CMK (cell line): ENCODE results near the gene SUOX.
"Not testable (repeated sequence)": the region's sequence is repeated elsewhere in the genome, so short reads cannot be mapped to it uniquely, and the experiment has no call there.

ENCODE experiments used
- DNase-seq: peaks from one replicate; pipeline ENCODE4 v3.0.0-alpha.2; 2010; ENCODE audit warnings: low read depth

Gene SUOX

DNA sequence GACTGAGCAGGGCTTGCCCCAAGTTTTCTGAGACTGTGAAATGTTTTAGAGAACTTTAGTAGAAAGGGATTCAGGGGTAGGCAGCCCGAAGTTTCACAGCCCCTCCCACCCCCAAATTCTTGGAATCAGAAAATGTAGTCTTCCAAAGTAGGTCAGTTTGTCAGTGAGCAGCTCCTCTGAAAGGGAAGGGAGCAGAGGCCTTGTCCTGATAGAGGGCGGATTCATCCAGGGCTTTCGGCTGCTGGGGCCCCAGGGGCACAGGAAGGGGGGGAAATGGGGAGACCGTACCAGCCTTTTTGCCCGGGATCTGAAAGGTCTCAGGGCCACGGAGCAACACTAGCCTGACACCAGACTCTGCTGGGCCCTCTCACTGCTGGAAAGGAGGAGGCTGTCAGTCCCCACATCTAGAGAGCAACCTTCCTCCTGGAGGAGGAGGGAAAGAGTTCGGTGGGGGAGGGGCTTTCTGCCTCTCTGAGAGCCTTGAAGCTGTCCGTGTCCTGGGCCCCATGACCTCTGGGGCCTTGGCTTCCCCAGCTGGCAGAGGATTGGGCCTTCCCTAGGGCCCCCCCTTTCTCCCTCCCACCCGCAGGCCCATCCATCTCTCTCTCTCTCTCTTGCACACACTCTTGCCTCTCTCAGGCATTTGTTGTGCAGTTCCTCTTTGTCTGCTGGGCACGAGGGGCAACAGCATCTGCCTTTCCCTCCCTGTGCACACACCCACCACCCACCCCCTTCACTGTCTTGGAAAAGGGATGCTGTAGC is 23.5 kb downstream of the SUOX start, which contains the start of gene IKZF4:
TSS of gene IKZF4 (plus strand) at position 621 of the 762 bp plus-strand sequence. CDS start 451 bp downstream, outside the sequence.
- peak; percentile 59 for DNase-seq

DNA sequence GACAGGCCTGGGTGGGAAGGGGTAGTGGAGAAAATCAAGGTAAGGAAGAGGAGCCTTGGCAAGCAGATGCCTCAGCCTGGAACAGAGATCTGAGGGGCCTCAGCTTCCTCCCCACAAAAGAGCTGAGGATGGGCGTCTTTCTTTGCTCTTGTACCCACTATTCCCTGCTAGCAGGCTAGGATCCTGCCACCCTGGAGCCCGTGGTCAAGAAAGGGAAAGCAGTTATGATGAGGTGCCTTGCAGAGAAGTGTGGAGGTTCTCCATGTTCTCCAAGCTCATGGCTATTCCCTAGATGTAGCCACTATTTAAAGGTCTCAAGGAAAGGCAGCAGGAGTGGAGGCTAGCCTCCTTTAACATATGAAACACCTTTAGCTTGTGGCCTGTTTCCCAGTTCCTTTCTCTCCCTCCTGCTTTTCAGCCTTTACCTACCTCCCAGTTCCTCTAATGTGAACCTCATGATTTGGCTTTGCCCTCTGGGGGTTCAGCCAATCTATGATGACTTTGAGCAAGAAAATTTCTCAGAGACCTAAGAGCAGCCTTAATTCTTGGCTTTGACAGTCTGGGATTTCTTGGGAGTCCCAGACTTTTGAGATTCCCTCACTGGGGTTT is 24.9 kb downstream of the SUOX start:
- no peak for DNase-seq

DNA sequence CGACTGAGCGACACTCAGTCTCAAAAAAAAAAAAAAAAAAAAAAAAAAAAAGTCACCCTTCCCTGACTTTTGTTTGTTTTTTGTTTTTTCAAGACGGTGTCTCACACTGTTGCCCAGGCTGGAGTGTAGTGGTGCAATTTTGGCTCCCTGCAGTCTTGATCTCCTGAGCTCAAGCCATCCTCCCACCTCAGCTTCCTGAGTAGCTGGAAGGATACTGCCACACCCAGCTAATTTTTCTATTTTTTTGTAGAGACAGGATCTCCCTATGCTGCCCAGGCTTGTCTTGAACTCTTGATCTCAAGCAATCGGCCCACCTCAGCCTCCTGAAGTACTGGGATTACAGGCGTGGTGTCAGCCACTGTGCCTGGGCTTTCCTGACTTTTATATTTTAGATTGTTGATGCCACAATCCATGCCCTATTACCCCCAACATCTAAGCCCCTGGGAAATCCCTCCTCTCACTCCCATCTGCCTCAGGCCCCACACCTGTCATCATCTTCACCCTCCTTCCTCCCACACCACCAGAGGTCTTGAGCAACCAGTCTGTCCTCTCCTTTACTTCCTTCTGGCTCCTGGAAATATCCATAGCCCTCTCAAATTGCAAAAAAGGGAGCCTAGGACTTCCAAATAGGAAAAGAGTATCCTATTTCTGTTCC is 31.6 kb downstream of the SUOX start:
- DNase-seq = no peak

DNA sequence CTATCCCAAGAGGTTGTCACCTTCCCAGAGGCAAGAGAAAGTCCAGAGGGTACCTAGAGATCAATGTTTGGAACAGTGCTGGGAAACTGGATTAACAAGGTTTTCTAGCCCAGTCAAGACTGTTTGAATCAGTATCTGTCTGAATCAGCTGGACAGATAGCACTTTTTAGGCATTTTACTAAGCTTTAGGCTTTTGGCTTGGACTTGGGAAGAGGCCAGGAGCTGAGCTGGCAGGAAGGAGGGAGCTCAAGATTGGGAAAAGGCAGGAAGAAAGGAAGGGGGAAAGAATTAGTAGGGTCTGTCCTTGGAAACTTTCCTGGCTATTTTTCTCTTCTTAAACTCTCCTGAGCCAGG is 32.1 kb downstream of the SUOX start:
- DNase-seq = no peak

- no peak for DNase-seq
Observed at GRCh38 chr12:56029666-56030293, 32.7 kb downstream of the SUOX start.

GRCh38 chr12:56031987-56032386 is 34.9 kb downstream of the SUOX start:
- DNase-seq = no peak

- no peak for DNase-seq
Observed at GRCh38 chr12:56034586-56035332, 37.7 kb downstream of the SUOX start.

DNA sequence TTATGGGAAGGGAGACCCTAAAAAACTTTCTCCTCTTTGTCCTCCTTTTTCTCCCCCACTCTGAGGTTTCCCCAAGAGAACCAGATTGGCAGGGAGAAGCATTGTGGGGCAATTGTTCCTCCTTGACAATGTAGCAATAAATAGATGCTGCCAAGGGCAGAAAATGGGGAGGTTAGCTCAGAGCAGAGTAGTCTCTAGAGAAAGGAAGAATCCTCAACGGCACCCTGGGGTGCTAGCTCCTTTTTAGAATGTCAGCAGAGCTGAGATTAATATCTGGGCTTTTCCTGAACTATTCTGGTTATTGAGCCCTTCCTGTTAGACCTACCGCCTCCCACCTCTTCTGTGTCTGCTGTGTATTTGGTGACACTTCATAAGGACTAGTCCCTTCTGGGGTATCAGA is 40.1 kb downstream of the SUOX start:
- DNase-seq = no peak

DNA sequence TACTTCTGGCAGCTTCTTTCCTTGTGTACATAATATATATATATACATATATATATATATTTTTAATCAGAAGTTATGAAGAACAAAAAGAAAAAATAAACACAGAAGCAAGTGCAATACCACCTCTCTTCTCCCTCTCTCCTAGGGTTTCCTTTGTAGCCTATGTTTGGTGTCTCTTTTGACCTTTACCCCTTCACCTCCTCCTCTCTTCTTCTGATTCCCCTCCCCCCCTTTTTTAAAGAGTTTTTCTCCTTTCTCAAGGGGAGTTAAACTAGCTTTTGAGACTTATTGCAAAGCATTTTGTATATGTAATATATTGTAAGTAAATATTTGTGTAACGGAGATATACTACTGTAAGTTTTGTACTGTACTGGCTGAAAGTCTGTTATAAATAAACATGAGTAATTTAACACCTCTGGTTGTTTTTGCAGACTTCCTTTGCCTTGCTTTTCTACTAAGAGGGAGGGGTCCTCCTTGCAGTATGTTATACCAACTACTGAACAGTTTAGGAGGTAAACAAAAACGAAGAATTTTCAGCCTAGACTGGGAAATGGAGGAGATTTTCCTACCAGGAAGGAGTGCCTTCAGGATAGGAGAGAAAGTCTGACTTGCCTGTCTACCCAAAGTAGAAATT is 41.1 kb downstream of the SUOX start:
- DNase-seq = no peak

GRCh38 chr12:56040151-56040550 is 43.1 kb downstream of the SUOX start:
- no peak for DNase-seq

GRCh38 chr12:56040963-56041551 is 44.0 kb downstream of the SUOX start:
- no peak for DNase-seq

DNA sequence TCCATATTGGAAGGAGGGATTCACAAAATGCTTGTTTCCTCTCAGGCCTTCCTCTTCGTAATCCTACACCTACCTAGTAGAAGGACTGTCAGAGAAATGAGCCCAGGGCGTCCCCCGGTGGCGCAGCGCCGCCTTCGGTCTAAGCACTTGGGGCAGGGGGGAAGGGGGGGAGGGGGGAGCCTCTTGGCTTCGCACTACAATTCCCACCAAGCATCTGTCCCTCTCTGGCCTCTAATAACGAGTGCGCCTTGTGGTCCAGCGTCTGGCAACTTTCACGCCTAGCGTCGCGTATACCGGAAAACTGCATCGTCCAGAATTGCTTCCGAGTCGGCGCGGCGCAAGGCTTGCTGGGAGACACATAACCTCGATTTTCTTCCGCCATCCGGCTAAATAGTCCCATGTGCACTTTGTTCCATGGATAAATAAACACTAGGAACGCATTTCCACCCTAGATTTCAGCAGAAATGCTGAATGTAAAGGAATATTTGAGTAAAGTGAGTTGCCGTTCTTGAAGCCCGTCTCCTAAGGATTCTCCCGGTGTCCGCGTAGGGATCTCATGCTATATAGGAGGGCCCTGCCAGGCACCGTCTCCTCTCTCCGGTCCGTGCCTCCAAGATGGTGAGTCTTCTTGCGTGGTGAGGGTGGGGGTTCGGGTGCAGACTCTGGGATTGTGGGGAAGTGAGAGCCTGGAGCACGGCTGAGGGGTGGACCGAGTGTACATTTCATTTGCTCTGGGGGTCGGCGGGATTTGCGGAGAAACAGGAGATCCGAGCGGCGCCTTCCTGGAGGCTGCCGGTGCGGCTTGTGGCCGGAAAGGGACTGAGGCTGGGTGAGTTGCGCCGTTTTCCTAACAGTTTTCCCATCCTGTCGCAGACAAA is 44.7 kb downstream of the SUOX start, which contains the start of gene RPS26:
TSS of gene RPS26 (plus strand) at position 367 of the 878 bp plus-strand sequence. CDS start at position 616, 249 bp downstream.
- peak; percentile 98 for DNase-seq

- DNase-seq = not testable (repeated sequence)
Observed at GRCh38 chr12:56042430-56042813, 45.3 kb downstream of the SUOX start.

DNA sequence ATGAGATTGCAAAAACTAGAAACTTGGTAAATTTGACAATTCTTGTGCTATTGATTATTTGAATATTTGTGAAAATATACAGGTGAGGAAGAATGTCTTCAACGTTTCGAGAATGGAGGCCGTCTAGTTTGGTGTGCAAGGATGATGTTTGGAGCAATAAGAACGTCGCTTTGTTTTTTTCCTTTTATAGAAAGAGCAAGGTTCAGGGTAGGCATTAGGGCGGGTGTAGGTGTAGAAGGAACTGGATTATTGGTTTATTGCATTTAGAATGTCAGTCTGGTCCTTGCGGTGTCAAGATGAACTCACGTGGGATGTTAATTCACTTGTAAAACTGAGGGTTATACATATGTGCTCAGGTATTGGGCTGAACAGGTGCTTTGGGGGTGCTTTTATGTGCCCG is 45.8 kb downstream of the SUOX start:
- no peak for DNase-seq

GRCh38 chr12:56046027-56046780 is 49.1 kb downstream of the SUOX start:
- no peak for DNase-seq

DNA sequence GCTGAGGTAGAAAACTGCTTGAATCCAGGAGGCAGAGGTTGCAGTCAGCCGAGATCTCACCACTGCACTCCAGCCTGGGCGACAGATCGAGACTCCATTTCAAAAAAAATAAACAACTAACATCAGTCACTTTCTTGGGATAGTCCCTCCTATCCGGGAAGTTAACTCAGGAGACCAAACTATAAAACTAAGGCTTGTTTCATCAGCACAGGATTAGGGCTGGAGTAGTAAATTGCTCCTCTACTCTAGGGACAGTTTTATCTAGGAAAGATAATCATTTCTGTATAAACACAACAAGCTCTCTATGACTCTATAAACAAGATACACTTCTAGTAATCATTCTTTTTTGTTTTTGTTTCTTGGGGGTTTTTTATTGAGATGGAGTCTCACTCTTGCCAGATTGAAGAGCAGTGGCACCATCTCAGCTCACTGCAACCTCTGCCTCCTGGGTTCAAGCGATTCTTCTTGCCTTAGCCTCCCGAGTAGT is 56.4 kb downstream of the SUOX start:
- no peak for DNase-seq
